Tibial nerve (tissue), 4 donors: ENCODE results near the gene VPS26C. TPM values are rescaled to one million over a fixed set of nuclear protein-coding genes. Genes with fewer than 3 reads are reported as not detected.
A peak's percentile ranks its signal among the peaks of the same experiment; 100 is the strongest.

ENCODE experiments used
- DNase-seq, 2 donors: peaks; one replicate each; pipeline ENCODE4 v3.0.0-alpha.2; 2019; ENCODE audit warnings: low spot score in 2 of 2
- H3K27ac ChIP-seq, 4 donors: fragments of 200-600 bp; sonication (generic) in 3 of 4; one replicate each; pipeline ENCODE4 v1.5.1; 2017 to 2019; ENCODE audit warnings: mild to moderate bottlenecking in 1 of 4
- H3K27me3 ChIP-seq, 2 donors: fragments of 200-600 bp; sonication (generic) in 1 of 2; one replicate each; pipeline versions ENCODE4 v1.5.1 to v1.6.0; 2017 to 2019
- H3K36me3 ChIP-seq, 3 donors: fragments of 200-600 bp; sonication (generic); one replicate each; pipeline ENCODE4 v1.5.1; 2018 to 2019
- H3K4me1 ChIP-seq, 4 donors: fragments of 200-600 bp; sonication (generic) in 3 of 4; one replicate each; pipeline ENCODE4 v1.5.1; 2017 to 2019
- H3K4me3 ChIP-seq, 4 donors: fragments of 200-600 bp; sonication (generic) in 3 of 4; one replicate each; pipeline ENCODE4 v1.5.1; 2017 to 2019; ENCODE audit warnings: mild to moderate bottlenecking in 1 of 4, moderate library complexity in 1 of 4
- H3K9me3 ChIP-seq, 4 donors: fragments of 200-600 bp; sonication (generic) in 3 of 4; one replicate each; pipeline ENCODE4 v1.5.1; 2017 to 2019
- CTCF ChIP-seq, 5 experiments: fragments of 200-600 bp in 3 of 5; fragments of 450-650 bp in 2 of 5; sonication (generic) in 3 of 5; IDR thresholded peaks; one replicate each; pipeline ENCODE4 v1.5.1; 2016 to 2019; ENCODE audit warnings: antibody characterized with exemption in 5 of 5, mild to moderate bottlenecking in 3 of 5, moderate library complexity in 2 of 5
- EP300 ChIP-seq, 2 donors: sonication (generic); formaldehyde crosslinking; IDR thresholded peaks; one replicate each; pipeline ENCODE4 v1.6.1; 2017; ENCODE audit warnings: antibody characterized with exemption in 2 of 2, mild to moderate bottlenecking in 1 of 2
- POLR2A ChIP-seq, 2 donors: fragments of 450-650 bp; IDR thresholded peaks; one replicate each; pipeline ENCODE4 v1.6.1; 2017; ENCODE audit warnings: antibody characterized with exemption in 2 of 2, mild to moderate bottlenecking in 2 of 2, moderate library complexity in 2 of 2
- WGBS, 2 donors: methylation state at CpG; one replicate each; pipeline ENCODE4 v1.1.5; 2018; 5-methylcytosine and 5-hydroxymethylcytosine counted together
- total RNA-seq, 4 donors: library from RNA; depleted of rRNA; stranded (reverse); fragments of >200 nt; gene quantifications; one replicate each; pipeline ENCODE4 v1.1.0, GENCODE V29; 2016

Gene VPS26C
- total RNA-seq, 4 donors from 2014 or later, result 34.7 to 55.8 (median 51.6) TPM

DNA sequence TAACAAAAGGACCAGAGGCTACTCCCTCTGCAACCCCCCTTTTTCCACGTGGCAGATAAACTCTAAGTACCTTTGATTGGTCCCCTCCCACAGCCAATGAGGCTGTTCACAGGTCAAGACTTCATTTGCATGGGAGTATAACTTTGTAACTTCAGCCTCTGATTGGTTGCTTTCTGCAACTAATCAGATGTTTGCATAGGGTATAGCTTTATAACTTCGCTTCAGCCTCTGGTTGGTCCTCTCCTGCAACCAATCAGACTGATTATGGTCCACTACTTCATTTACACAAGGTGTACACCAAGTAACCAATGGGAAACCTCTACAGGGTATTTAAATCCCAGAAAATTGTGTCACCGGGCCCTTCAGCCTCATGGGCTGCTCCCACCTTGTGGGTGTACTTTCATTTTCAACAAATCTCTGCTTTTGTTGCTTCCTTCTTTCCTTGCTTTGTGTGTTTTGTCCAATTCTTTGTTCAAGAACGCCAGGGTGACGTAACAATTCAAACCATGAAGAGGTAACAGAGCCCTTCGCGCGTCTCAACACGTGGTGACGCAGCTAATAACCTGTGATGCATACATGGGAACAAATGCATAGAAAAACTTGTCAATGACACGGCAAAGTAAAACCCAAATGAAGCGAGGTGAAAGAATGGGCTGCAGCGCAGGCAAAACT is 47.2 kb downstream of the VPS26C start:
- Histone ChIP-seq H3K4me3 (peak overlapping the region; percentile 43 to 75 (median 63)), H3K4me1 (peaks cover 0 to 13% (median 3%) of the 10 kb centered on the region in 4 donors), H3K9me3 (no peaks in the 10 kb centered on the region), H3K27me3 (no peaks in the 10 kb centered on the region), H3K27ac (peak overlapping the region in 2 of 4 donors; percentile 69 to 81), H3K36me3 (peaks cover under 1 to 23% (median 4%) of the 10 kb centered on the region in 3 donors)
- TF ChIP-seq CTCF (IDR thresholded peaks at IDR 0.05) (no peak), POLR2A (IDR thresholded peaks at IDR 0.05) (no peak), EP300 (IDR thresholded peaks at IDR 0.05) (no peak)
- 62 to 66% methylated on average over 13 of the region's 13 CpGs for WGBS, 2 donors
- DNase-seq, result no peak

DNA sequence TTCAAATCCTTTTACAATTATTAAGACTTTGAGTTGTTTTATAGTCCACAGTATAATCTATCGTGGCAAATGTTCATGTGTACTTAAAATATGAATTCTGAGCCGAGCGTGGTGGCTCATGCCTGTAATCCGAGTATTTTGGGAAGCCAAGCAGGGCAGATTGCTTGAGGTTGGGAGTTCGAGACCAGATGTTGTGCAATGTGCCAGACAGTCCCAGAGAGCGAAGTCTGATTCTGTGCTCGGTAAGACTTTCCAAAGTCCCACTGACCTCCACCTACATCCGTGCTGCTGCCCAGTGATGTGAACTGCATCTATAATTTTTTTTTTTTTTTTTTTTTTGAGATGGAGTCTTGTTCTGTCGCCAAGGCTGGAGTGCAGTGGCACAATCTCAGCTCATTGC is 52.2 kb downstream of the VPS26C start:
- no peak for DNase-seq
- H3K9me3 ChIP-seq, result peaks cover 0 to 6% (median 0%) of the 10 kb centered on the region in 4 donors
- H3K27me3 ChIP-seq, result no peaks in the 10 kb centered on the region
- H3K4me3 ChIP-seq, result no peak overlapping the region
- no peaks in the 10 kb centered on the region for H3K36me3 ChIP-seq
- TF ChIP-seq CTCF (IDR thresholded peaks at IDR 0.05) (no peak), POLR2A (IDR thresholded peaks at IDR 0.05) (no peak), EP300 (IDR thresholded peaks at IDR 0.05) (no peak)
- 86 to 89% methylated on average over 9 of the region's 9 CpGs for WGBS, 2 donors
- H3K27ac ChIP-seq, result no peak overlapping the region
- H3K4me1 ChIP-seq, result peaks cover 0 to 4% (median 1%) of the 10 kb centered on the region in 4 donors

DNA sequence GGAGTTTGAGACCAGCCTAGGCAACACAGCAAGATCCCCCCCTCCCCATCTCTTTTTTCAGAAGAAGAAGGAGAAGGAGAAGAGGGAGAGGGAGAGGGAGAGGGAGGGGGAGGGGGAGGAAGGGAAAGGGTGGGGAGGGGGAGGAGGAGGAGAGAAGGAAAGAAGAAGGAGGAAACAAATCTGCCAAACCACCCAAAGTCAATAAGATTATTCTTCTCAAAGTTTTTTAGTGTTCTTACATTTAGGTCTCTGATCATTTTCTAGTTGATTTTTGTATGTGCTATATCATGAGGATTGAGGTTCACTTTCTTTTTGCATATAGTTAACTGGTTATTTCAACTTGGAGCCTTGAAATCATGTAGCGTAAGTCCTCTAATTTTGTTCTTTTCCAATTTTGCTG is 56.3 kb downstream of the VPS26C start:
- Histone ChIP-seq H3K36me3 (no peaks in the 10 kb centered on the region), H3K4me1 (peaks cover 0 to 19% (median 11%) of the 10 kb centered on the region in 4 donors), H3K27ac (no peak overlapping the region), H3K9me3 (peaks cover 0 to 6% (median 0%) of the 10 kb centered on the region in 4 donors), H3K4me3 (no peak overlapping the region), H3K27me3 (no peaks in the 10 kb centered on the region)
- TF ChIP-seq CTCF (IDR thresholded peaks at IDR 0.05) (no peak), POLR2A (IDR thresholded peaks at IDR 0.05) (no peak)
- 89 to 100% methylated on average over 1 of the region's 1 CpG for WGBS, 2 donors
- no peak for DNase-seq

- TF ChIP-seq POLR2A (IDR thresholded peaks at IDR 0.05), result no peak
- no peak for TF ChIP-seq EP300 (IDR thresholded peaks at IDR 0.05)
- TF ChIP-seq CTCF (IDR thresholded peaks at IDR 0.05), result no peak
Observed at GRCh38 chr21:37210130-37210529, 57.0 kb downstream of the VPS26C start.

DNA sequence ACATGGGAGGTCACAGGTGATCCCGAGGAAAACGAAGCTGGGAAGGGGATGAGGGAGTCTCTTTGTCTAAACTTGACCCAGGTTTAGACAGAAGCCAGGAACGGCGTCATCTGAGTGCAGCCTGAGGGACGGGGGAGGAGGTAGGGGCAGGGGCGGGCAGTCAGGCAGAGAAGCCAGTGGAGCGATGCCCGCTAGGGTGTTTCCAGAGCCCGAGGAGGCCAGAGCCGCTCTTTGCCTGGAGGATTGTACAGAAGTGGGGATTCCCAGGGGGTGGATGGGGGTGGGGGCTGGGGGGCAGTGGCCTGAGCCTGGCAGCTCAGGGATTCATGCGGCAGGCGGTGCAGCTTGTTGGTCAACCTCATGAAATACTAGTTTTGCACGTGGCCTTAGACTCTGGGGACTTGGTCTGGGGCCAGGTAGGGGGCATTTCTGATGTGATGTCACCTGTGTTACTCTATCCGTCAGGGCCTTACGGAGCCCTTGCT is 58.4 kb downstream of the VPS26C start:
- 87 to 89% methylated on average over 13 to 15 of the region's 15 CpGs for WGBS, 2 donors
- no peaks in the 10 kb centered on the region for H3K36me3 ChIP-seq
- no peak overlapping the region for H3K4me3 ChIP-seq
- H3K27me3 ChIP-seq, result no peaks in the 10 kb centered on the region
- TF ChIP-seq CTCF (IDR thresholded peaks at IDR 0.05) (no peak), POLR2A (IDR thresholded peaks at IDR 0.05) (no peak)
- no peak for DNase-seq
- H3K4me1 ChIP-seq, result peaks cover 0 to 19% (median 11%) of the 10 kb centered on the region in 4 donors
- H3K9me3 ChIP-seq, result peaks cover 0 to 6% (median 0%) of the 10 kb centered on the region in 4 donors
- peak overlapping the region in 2 of 4 donors; percentile 38 to 89 for H3K27ac ChIP-seq

More at GRCh38 chr21:37210130-37210529, 57.0 kb downstream of the VPS26C start:
- H3K9me3 ChIP-seq, result peaks cover 0 to 6% (median 0%) of the 10 kb centered on the region in 4 donors
- no peaks in the 10 kb centered on the region for H3K27me3 ChIP-seq
- no peak overlapping the region for H3K4me3 ChIP-seq
- WGBS, 2 donors, result 93 to 96% methylated on average over 7 of the region's 7 CpGs
- no peaks in the 10 kb centered on the region for H3K36me3 ChIP-seq
- H3K4me1 ChIP-seq, result peaks cover 0 to 19% (median 11%) of the 10 kb centered on the region in 4 donors
- no peak for DNase-seq
- H3K27ac ChIP-seq, result no peak overlapping the region
